Stimulated activated CD4-positive, alpha-beta T cell treated with anti-CD3 and anti-CD28 coated beads, TNF-alpha, amount 100 ng/mL, for 24 hours (primary cell): ENCODE data around the gene RFPL1.
"Not testable (repeated sequence)": the region's sequence is repeated elsewhere in the genome, so short reads cannot be mapped to it uniquely, and the experiment has no call there.

Experiments used
- DNase-seq, 3 experiments: peaks; one replicate each; pipeline ENCODE4 v3.0.0-alpha.2; 2020; ENCODE audit warnings: low read depth in 3 of 3

RFPL1 gene

DNA sequence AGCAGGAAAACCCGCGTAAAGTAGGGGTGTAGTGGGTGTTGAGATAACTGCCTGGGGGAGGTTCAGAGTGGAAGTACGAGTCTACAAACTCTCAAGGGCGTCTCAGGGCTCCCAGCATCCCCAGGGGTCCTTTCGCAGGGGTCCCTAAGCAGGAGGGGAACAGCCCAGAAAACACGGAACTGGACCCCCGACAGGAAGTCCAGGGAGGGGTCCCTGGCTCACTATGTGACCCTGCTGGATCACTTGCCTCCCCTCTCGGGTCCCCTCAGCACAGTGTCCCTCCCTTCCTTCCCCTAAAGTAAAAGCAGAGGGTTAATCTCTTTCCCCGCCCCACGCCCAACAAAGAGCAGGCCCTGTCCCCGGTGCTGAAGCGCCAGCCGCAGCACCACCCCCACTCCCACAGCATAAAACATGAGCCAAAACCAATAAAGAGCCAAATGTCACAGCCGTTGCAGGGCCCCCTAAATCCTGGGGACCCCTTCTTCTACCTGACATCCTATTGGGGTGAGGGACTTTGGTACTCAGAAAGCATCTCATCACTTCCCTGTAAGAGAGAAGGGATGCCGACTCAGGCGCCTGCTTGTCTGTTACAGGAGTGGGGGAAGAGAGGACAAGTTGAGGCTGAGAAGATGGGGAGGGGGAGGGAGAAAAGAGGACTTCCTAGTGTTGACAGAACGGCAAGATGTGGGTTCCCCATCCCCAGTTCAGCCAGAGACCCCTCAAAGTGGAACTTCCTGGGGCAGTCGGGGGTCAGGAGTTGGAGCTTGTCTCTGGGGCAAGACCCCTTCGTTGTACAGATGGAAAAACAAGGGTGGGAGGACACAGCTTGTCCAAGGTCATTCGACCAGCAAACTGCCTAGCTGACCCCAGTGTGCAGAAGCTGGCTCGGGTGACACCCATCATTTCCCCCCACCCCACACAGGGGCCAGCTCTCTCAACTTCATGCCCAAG lies 40.2 kb downstream of the RFPL1 start:
- DNase-seq = peak in 1 of 3 experiments; percentile 9

DNA sequence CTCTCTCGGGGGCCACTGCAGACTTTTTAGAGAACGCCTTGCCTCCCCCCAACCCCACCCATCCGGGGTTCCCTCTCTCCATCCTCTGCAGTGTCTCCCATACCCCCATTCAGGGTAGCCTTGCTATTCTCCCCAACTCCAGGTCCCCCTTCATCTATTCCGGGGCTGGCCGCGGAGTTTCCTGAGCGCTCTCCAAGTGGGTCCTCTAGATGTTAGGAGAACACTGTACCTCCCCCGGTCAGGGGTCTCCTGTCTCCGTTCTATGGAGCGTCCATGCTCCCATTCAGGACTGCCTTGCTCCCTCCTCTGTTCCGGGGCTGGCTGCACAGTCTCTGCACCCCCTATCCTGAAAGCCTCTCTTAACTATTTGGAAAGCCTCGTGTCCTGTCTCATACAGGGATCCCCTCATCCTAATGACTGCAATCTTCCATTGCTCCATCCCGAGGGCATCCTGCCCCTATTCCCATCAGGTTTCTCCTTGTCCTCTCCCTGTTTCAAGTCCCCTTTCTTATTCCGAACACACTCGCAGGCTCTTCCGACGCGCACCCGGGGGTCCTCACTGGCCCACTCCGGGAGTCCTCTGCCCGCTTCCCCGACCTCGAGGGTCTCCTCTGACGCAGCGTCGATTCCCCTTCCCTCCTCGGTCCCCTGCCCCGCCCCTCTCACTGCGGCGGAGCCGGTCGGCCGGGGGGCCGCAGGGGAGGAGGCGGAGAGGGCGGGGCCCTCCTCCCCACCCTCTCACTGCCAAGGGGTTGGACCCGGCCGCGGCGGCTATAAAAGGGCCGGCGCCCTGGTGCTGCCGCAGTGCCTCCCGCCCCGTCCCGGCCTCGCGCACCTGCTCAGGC lies 41.3 kb downstream of the RFPL1 start, which contains the start of gene NEFH:
Gene NEFH (plus strand): TSS at position 802 of the 845 bp plus-strand sequence. CDS start 45 bp downstream, outside the sequence.
- DNase-seq = no peak

DNA sequence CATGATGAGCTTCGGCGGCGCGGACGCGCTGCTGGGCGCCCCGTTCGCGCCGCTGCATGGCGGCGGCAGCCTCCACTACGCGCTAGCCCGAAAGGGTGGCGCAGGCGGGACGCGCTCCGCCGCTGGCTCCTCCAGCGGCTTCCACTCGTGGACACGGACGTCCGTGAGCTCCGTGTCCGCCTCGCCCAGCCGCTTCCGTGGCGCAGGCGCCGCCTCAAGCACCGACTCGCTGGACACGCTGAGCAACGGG lies 41.8 kb downstream of the RFPL1 start:
- no peak for DNase-seq

DNA sequence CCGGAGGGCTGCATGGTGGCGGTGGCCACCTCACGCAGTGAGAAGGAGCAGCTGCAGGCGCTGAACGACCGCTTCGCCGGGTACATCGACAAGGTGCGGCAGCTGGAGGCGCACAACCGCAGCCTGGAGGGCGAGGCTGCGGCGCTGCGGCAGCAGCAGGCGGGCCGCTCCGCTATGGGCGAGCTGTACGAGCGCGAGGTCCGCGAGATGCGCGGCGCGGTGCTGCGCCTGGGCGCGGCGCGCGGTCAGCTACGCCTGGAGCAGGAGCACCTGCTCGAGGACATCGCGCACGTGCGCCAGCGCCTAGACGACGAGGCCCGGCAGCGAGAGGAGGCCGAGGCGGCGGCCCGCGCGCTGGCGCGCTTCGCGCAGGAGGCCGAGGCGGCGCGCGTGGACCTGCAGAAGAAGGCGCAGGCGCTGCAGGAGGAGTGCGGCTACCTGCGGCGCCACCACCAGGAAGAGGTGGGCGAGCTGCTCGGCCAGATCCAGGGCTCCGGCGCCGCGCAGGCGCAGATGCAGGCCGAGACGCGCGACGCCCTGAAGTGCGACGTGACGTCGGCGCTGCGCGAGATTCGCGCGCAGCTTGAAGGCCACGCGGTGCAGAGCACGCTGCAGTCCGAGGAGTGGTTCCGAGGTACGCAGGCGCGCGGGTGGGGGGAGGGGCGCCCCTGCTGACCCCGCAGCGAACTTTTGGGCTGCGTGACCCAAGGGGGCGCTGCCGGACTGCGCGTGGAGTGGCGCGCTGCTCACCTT lies 42.3 kb downstream of the RFPL1 start:
- peak in 2 of 3 experiments; percentile 6 to 35 for DNase-seq

DNA sequence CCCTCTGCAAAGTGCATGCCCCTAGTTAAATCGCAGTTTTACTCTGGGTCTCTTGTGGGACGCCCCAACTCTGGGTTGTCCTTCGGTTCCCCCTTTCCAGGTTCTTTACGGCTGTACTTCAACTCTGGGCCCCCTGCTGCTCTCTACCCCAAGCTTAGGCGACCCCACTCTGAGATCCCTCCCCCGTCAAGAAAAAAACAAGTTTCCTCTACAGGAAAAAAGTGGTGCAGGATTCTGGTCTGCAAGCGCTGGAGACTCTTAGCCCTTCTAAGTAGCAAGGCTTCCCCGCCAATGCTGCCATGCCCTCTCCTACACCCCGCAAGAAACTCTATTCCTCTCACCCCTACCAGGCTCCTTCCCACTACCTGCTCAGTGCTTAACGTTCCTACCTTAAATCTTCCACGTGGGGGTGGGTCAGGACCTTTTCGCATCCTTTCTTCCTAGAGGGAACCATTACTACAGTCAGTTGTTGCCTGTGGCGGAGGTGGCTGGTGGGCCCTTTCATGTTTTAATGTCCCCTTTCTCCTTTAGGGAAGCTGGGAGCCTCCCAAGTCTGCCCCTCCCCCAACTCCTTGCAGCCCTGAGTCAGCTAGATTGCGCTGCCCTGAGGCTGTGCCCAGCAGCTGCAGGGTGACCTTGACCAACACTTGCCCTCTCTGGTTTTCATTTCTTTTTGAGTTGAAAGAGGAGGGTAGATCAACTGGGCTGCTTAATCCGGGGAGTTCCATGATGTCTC lies 43.0 kb downstream of the RFPL1 start:
- no peak for DNase-seq

DNA sequence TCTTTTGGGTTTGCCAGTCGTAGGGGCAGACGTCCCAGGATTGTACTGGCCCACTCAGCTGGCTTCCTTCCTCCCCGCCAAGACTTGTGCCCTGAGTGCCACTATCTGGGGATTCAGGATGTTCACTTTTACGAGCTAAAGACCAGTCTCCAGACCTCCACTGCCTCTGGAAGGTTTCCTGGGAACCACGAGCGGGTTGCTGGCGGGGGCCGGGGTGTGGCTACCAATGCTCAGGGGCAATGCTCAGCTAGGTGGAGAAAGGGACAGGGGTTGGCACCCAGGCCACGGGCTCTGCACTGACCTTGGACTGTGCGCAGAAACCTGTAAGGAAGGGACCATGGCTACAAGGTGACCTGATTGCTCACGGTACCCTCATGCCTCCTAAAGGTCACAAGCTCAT lies 43.9 kb downstream of the RFPL1 start:
- no peak for DNase-seq

DNA sequence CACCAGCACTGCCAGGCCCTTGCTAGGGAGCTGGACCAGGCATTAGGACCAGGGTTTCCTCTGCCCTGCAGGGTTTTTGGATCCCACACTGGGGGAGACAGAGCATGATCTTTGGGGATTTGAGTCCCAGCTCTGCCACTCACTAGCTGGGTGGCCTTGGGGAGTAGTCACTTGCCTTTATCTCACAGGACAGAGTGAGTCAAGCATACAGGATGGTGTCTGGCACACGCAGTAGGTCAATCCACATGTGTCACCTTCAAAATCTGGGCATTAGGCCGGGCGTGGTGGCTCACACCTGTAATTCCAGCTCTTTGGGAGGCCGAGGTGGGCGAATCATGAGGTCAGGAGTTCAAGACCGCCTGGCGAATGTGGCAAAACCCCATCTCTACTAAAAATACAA lies 44.3 kb downstream of the RFPL1 start:
- DNase-seq = no peak

DNA sequence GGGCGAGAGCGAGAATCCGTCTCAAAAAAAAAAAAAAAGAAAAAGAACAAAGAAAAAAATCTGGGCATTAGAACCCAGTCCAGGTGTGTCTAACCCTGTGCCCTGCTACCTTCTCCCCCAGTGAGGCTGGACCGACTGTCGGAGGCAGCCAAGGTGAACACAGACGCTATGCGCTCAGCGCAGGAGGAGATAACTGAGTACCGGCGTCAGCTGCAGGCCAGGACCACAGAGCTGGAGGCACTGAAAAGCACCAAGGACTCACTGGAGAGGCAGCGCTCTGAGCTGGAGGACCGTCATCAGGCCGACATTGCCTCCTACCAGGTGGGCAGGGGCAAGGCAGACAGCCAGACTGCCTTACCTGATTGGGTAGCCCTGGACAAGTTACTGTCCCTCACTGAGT lies 44.9 kb downstream of the RFPL1 start:
- no peak for DNase-seq

DNA sequence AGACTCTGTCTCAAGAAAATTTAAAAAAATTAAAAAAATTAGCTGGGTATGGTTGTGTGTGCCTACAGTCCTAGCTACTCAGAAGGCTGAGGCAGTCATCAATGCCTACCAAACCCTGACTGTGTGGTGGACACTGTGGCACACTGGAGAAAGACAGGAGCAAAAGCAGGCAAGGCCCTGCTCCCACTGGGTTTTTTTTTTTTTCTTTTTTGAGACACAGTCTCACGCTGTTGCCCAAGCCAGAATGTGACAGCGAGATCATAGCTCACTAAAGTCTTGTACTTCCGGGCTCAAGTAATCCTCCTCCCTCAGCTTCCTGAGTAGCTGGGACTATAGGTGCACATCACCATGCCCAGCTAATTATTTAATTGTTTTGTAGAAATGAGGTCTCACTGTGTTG lies 46.3 kb downstream of the RFPL1 start:
- DNase-seq = no peak

DNA sequence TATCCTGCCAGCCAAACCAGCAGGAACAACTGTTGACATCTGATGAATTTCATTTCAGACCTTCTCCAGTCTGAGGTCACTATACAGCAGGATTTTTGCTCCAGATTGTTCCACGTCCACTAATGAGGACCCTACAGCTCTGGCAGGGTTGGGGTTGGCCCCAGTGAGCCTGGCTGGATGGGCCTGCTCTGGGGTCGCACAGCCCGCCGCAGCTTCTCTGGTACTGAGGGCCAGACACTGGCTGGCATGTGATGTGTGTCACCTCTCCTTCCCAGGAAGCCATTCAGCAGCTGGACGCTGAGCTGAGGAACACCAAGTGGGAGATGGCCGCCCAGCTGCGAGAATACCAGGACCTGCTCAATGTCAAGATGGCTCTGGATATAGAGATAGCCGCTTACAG lies 47.1 kb downstream of the RFPL1 start:
- DNase-seq = no peak

DNA sequence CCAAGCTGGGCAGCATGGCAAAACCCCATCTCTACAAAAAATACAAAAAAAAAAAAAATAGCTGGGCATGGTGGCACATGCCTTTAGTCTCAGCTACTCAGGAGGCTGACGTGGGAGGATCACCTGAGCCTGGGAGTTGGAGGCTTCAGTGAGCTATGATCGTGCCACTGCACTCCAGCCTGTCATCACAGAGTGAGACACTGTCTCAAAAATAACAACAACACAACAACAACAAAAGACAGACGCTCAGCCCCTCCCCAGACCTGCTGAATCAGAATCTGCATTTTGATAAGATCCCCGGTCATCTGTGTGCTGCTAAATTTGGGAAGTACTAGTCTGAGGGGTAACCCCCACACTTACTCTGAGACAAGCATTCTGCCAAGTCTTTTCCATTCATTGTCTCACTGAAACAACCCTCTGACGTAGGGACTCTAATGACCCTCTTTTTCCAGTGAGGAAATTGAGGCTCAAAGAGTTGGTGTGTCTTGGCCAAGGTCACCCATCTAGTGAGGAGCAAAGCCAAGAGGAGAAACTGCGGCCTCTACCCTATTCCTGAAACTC lies 49.1 kb downstream of the RFPL1 start:
- no peak for DNase-seq

DNA sequence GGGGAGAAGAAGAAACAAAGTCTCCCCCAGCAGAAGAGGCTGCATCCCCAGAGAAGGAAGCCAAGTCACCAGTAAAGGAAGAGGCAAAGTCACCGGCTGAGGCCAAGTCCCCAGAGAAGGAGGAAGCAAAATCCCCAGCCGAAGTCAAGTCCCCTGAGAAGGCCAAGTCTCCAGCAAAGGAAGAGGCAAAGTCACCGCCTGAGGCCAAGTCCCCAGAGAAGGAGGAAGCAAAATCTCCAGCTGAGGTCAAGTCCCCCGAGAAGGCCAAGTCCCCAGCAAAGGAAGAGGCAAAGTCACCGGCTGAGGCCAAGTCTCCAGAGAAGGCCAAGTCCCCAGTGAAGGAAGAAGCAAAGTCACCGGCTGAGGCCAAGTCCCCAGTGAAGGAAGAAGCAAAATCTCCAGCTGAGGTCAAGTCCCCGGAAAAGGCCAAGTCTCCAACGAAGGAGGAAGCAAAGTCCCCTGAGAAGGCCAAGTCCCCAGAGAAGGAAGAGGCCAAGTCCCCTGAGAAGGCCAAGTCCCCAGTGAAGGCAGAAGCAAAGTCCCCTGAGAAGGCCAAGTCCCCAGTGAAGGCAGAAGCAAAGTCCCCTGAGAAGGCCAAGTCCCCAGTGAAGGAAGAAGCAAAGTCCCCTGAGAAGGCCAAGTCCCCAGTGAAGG lies 50.9 kb downstream of the RFPL1 start:
- DNase-seq = not testable (repeated sequence)

DNA sequence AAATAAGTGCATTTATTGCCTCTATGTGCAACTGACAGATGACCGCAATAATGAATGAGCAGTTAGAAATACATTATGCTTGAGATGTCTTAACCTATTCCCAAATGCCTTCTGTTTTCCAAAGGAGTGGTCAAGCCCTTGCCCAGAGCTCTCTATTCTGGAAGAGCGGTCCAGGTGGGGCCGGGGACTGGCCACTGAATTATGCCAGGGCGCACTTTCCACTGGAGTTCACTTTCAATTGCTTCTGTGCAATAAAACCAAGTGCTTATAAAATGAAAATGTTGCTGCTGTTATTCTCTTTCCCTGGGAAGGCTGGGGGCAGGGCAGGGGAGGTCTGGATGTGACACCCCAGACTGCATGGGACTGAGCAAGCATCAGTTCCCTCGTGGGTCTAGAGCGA lies 52.6 kb downstream of the RFPL1 start:
- no peak for DNase-seq
